Endothelial cell of umbilical vein (primary cell): ENCODE data around the gene KLHL24. TPM values are rescaled to one million over a fixed set of nuclear protein-coding genes. Genes with fewer than 3 reads are reported as not detected.

Experiments used
- BruUV-seq: library from RNA; stranded (reverse); fragments of 400-500 nt; replicated peaks from 2 replicates; lab custom pipeline; 2021; lab: Mats Ljungman, UMichigan
- CTCF ChIA-PET: fragments of 300-600, 350-600 bp; sonication (Branson Sonifier 250); formaldehyde crosslinking; loops from one replicate; lab custom pipeline; 2021; ENCODE audit warnings: antibody characterized with exemption, inconsistent platforms; lab: Charles Lee
- POLR2A ChIA-PET: fragments of 300-600, 350-600 bp; sonication (Branson Sonifier 250); formaldehyde crosslinking; loops from one replicate; lab custom pipeline; 2021; ENCODE audit warnings: antibody characterized with exemption, inconsistent platforms; lab: Charles Lee
- DNase-seq: peaks from one replicate; pipeline ENCODE4 v3.0.0-alpha.2; 2011; ENCODE audit warnings: low read depth, low spot score
- FAIRE-seq: peaks from 2 replicates; lab custom pipeline; 2011; peaks lifted over from hg19 to GRCh38; lab: Jason Lieb, UNC
- H2AFZ ChIP-seq: 2 replicates; pipeline ENCODE4 v1.6.0; 2012; ENCODE audit warnings: low read depth, low read length, control low read depth, inconsistent platforms
- H3K27ac ChIP-seq: 2 replicates; pipeline ENCODE4 v1.5.1; 2011; ENCODE audit warnings: low read depth, mild to moderate bottlenecking, control low read depth, low read length, moderate library complexity; ENCODE audit not compliant: insufficient read depth
- H3K27me3 ChIP-seq, 2 experiments: 2 replicates each; pipeline versions ENCODE4 v1.6.0 to v1.6.1; 2011; ENCODE audit warnings: low read length in 2 of 2, mixed read lengths in 1 of 2; ENCODE audit not compliant: control insufficient read depth in 2 of 2, insufficient read depth in 2 of 2
- H3K36me3 ChIP-seq, 2 experiments: 2 replicates in 1 of 2; 3 replicates in 1 of 2; pipeline ENCODE4 v1.5.1; 2011; ENCODE audit warnings: low read length in 2 of 2, mild to moderate bottlenecking in 1 of 2, moderate library complexity in 1 of 2; ENCODE audit not compliant: control insufficient read depth in 2 of 2, insufficient read depth in 2 of 2; ENCODE audit errors: extremely low read depth in 1 of 2
- H3K4me1 ChIP-seq: 3 replicates; pipeline ENCODE4 v1.5.1; 2011; ENCODE audit warnings: mild to moderate bottlenecking, low read length; ENCODE audit not compliant: control insufficient read depth, insufficient read depth; ENCODE audit errors: extremely low read depth
- H3K4me2 ChIP-seq: 2 replicates; pipeline ENCODE4 v1.6.1; 2011; ENCODE audit warnings: low read length, control low read depth, mixed read lengths; ENCODE audit not compliant: insufficient read depth
- H3K4me3 ChIP-seq, 3 experiments: fragments of 200-600 bp in 1 of 3; sonication (generic), shearing (Covaris generic) in 1 of 3; replicated peaks in 1 of 3; 2 replicates each; pipeline ENCODE4 v1.5.1; 2011 to 2016; ENCODE audit warnings: control low read depth in 3 of 3, low read length in 3 of 3, mild to moderate bottlenecking in 2 of 3, inconsistent platforms in 1 of 3, low read depth in 1 of 3, moderate library complexity in 1 of 3; ENCODE audit not compliant: insufficient read depth in 1 of 3
- H3K79me2 ChIP-seq: 2 replicates; pipeline ENCODE4 v1.6.0; 2012; ENCODE audit warnings: low read length, inconsistent platforms; ENCODE audit not compliant: control insufficient read depth, insufficient read depth
- H3K9ac ChIP-seq: replicated peaks from 2 replicates; pipeline ENCODE3; 2011; ENCODE audit warnings: low read length, control low read depth; ENCODE audit not compliant: insufficient read depth; ENCODE audit errors: extremely low read depth
- H3K9me1 ChIP-seq: replicated peaks from 3 replicates; pipeline ENCODE4 v1.6.0; 2011; ENCODE audit warnings: mild to moderate bottlenecking, low read length; ENCODE audit not compliant: control insufficient read depth, insufficient read depth; ENCODE audit errors: extremely low read depth
- H3K9me3 ChIP-seq: replicated peaks from 2 replicates; pipeline ENCODE4 v1.5.1; 2012; ENCODE audit warnings: low read length, inconsistent platforms; ENCODE audit not compliant: control insufficient read depth, insufficient read depth
- H4K20me1 ChIP-seq: replicated peaks from 2 replicates; pipeline ENCODE3; 2011; ENCODE audit warnings: mild to moderate bottlenecking, low read length; ENCODE audit not compliant: control insufficient read depth, insufficient read depth; ENCODE audit errors: extremely low read depth
- EZH2 ChIP-seq: IDR thresholded peaks from 2 replicates; pipeline ENCODE4 v1.6.1; 2012; ENCODE audit warnings: borderline replicate concordance, low read depth, mild to moderate bottlenecking, moderate library complexity, low read length, inconsistent platforms; ENCODE audit not compliant: severe bottlenecking
- FOS ChIP-seq: IDR thresholded peaks from 2 replicates; pipeline ENCODE4 v1.6.1; 2011; ENCODE audit warnings: mild to moderate bottlenecking, low read length, moderate library complexity, borderline replicate concordance; ENCODE audit not compliant: insufficient read depth
- GATA2 ChIP-seq: IDR thresholded peaks from 2 replicates; pipeline ENCODE4 v1.7.0; 2011; ENCODE audit warnings: low read depth, mild to moderate bottlenecking, moderate library complexity, mixed read lengths, low read length; ENCODE audit not compliant: insufficient read length, insufficient read depth
- JUN ChIP-seq: IDR thresholded peaks from 2 replicates; pipeline ENCODE4 v1.6.1; 2011; ENCODE audit warnings: borderline replicate concordance, low read depth; ENCODE audit not compliant: insufficient read length, insufficient read depth
- MYC ChIP-seq: IDR thresholded peaks from one replicate; pipeline ENCODE4 v1.6.1; 2011; ENCODE audit warnings: mild to moderate bottlenecking, low read depth, low read length
- POLR2A ChIP-seq: IDR thresholded peaks from 2 replicates; pipeline ENCODE4 v1.6.1; 2012; ENCODE audit warnings: low read depth, mild to moderate bottlenecking, control low read depth, low read length
- POLR2AphosphoS5 ChIP-seq: IDR thresholded peaks from 2 replicates; pipeline ENCODE4 v1.6.1; 2012; ENCODE audit warnings: low read depth, mild to moderate bottlenecking, control low read depth, low read length, moderate library complexity; ENCODE audit not compliant: insufficient read depth
- dilution Hi-C: fragments of 300-500 bp; cut with MboI; formaldehyde crosslinking; loops from one replicate; pipeline ENCODE4 v1.15.0; 2019; ENCODE audit warnings: low sequenced_read_pairs; ENCODE audit not compliant: extremely low pct_ligation_motif_present
- intact Hi-C: fragments of 100-400 bp; cut with micrococcal nuclease; formaldehyde crosslinking; loops from one replicate; pipeline ENCODE4 v1.10.0; 2022
- polyA plus RNA-seq, 4 experiments: library from polyadenylated mRNA; depleted of rRNA in 3 of 4; stranded (reverse) in 3 of 4; unstranded in 1 of 4; fragments of >200 nt; gene quantifications; 2 replicates each; pipeline versions ENCODE4 v1.2.1 to v1.2.3, GENCODE V29; 2011 to 2012; ENCODE audit warnings: missing spikeins in 1 of 4
- total RNA-seq: library from RNA; stranded (reverse); gene quantifications from 2 replicates; pipeline ENCODE4 v1.2.3, GENCODE V29; 2021
- TF ChIP-seq, protein P1 (sequence below), 2 donors: IDR thresholded peaks; 1 replicate in 1 of 2; 2 replicates in 1 of 2; pipeline ENCODE4 v1.5.1; 2011; ENCODE audit warnings: low read length in 2 of 2, mild to moderate bottlenecking in 2 of 2, moderate library complexity in 2 of 2, control low read depth in 1 of 2, inconsistent platforms in 1 of 2, low read depth in 1 of 2; ENCODE audit not compliant: insufficient read depth in 1 of 2; ENCODE audit errors: extremely low read depth in 1 of 2
- TF ChIP-seq, protein P2 (sequence below): IDR thresholded peaks from 2 replicates; pipeline ENCODE4 v1.6.1; 2011; ENCODE audit not compliant: insufficient read depth, insufficient read length

The KLHL24 gene
- total and polyA plus RNA-seq, 2 donors (not counting 3 experiments of a cell fraction or from before 2014, with no cell fraction given) = 14.0 to 46.2 TPM

DNA sequence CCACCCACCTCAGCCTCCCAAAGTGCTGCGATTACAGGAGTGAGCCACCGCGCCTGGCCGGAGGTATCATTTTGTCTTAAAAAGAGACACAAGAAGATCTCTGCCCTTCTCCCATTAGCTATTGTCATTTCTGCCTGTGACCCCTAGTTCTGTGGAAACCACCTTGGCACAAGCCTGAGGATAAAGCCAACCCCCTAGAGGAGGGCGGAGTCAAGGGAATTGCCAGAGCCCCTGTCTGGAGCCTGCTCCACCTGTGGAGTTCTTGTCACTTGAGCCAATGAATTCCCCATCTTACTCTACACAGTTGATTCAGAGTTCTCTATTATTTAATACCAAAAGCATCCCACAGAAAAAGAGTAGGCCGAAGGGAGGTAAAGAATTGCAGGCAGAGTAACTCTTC is 45.0 kb upstream of the KLHL24 start:
- Histone ChIP-seq H4K20me1 (no peaks in the 10 kb centered on the region), H3K9ac (no peak overlapping the region), H3K27ac (no peak overlapping the region), H3K27me3 (no peaks in the 10 kb centered on the region), H3K36me3 (no peaks in the 10 kb centered on the region), H3K9me1 (no peaks in the 10 kb centered on the region), H3K79me2 (no peaks in the 10 kb centered on the region), H3K4me3 (no peak overlapping the region), H3K4me1 (peaks cover 11% of the 10 kb centered on the region), H3K9me3 (no peaks in the 10 kb centered on the region), H2AFZ (no peak overlapping the region), H3K4me2 (no peak overlapping the region)
- FAIRE-seq (no peak), DNase-seq (no peak)
- POLR2A ChIA-PET = no interaction called here
- dilution Hi-C loops = no loop called here
- no TSS peak for BruUV-seq
- CTCF ChIA-PET = interaction anchor here (1.7 to 2.4 kb wide), 2 partner anchors 111 to 116 kb away, joined by 7 to 9 read pairs; no protein-coding TSS in a partner anchor
- TF ChIP-seq, protein P1, sequence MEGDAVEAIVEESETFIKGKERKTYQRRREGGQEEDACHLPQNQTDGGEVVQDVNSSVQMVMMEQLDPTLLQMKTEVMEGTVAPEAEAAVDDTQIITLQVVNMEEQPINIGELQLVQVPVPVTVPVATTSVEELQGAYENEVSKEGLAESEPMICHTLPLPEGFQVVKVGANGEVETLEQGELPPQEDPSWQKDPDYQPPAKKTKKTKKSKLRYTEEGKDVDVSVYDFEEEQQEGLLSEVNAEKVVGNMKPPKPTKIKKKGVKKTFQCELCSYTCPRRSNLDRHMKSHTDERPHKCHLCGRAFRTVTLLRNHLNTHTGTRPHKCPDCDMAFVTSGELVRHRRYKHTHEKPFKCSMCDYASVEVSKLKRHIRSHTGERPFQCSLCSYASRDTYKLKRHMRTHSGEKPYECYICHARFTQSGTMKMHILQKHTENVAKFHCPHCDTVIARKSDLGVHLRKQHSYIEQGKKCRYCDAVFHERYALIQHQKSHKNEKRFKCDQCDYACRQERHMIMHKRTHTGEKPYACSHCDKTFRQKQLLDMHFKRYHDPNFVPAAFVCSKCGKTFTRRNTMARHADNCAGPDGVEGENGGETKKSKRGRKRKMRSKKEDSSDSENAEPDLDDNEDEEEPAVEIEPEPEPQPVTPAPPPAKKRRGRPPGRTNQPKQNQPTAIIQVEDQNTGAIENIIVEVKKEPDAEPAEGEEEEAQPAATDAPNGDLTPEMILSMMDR (IDR thresholded peaks at IDR 0.05; ENCODE audit: extremely low read depth in 1 of 2, insufficient read depth in 1 of 2, low read depth in 1 of 2, low read length in 2 of 2) = no peak
- TF ChIP-seq, protein P2, sequence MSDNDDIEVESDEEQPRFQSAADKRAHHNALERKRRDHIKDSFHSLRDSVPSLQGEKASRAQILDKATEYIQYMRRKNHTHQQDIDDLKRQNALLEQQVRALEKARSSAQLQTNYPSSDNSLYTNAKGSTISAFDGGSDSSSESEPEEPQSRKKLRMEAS = no peak
- no peak for TF ChIP-seq JUN
- no peak for TF ChIP-seq EZH2
- no peak for TF ChIP-seq POLR2A
- no peak for TF ChIP-seq POLR2AphosphoS5
- TF ChIP-seq MYC = no peak
- TF ChIP-seq GATA2 = no peak
- TF ChIP-seq FOS = no peak
- intact Hi-C loops = no loop called here
